Hematopoietic multipotent progenitor cell treated with erythropoietin and hydrocortisone succinate and interleukin-3 and kit ligand, for 4 days (in vitro differentiated cells): ENCODE results near the gene EPHA1.

Experiments used
- DNase-seq: peaks from one replicate; pipeline ENCODE4 v3.0.0-alpha.2; 2015

Gene EPHA1

DNA sequence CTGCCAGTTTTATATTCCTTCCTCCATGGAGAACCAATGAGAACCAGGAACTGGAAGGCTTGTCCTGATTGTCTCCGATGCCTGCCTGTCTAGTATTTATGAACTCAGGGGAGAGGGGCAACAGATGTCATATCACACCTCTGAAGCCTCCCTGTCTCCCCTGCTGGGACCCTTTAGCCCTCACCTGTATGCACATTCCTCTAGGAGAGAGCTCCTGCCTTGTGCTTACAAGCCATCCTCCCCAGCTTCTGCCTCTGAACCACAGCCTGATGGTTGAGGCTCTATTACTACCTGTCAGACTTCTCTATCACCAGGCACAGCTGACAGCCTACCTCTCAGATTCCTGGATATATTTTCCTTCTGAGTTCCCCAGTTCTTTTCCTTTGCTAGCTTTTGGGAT, 40.3 kb downstream of the EPHA1 start:
- no peak for DNase-seq

DNA sequence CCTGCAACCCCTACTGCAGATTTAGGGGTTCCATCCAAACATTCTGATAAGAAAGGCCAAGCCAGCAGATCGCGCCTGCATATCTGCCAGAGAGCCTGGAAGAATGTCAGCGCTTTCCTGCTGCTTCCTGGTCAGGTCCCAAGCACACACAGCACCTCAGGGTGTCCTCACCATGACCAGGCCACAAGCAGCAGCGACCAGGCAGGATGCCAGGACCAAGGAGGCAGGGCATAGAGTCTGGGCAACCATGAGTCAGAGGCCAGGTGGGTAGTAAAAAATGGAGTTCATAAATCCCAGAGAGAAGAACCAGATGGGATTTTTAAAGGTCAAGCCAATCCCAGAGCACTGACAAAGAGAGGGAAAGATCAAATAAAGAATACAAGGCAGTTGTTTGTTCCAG, 40.7 kb downstream of the EPHA1 start:
- no peak for DNase-seq

DNA sequence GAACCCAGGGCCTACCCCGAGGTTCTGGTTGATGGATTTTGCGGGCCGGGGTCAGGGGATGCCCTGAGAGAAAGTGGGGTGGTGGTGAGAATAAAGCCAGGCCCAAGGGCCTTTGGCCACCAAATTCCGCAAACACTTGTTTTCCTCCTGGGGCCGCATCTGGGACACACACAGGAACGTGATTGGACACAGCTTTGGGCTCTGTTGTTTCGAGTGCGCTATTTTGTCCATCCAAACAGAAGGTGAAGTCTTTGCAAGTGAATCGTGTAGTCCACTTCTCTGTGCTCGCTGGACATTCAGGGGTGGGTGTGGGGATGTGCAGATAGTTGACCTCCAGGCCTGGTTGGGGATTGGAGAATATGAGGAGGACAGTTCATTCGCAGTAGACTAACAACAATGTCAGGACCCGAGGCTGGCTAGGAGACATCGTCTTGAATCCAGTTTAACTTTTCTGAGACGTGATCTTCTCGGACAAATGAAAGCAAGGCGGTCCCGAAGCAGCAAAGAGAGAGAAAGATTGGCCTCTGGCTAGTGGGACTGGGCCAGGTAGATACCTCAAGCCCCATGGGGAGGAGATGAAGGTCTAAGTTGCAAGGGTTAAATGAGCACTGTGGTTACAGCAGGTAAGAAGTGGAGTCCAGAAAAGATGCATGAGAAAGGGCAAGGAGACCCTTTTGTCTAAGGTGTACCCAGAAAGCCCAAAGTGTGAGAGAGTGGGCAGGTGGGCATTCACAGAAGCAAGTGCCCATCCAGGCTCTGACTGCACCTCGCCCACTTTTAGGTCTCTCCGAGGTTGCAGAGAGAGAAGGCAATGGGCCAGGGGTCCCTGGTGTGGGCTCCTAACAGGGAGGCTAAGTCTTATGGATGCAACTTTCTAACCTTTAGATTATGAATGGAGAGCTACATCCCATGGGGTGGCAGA, 45.4 kb downstream of the EPHA1 start:
- no peak for DNase-seq

DNA sequence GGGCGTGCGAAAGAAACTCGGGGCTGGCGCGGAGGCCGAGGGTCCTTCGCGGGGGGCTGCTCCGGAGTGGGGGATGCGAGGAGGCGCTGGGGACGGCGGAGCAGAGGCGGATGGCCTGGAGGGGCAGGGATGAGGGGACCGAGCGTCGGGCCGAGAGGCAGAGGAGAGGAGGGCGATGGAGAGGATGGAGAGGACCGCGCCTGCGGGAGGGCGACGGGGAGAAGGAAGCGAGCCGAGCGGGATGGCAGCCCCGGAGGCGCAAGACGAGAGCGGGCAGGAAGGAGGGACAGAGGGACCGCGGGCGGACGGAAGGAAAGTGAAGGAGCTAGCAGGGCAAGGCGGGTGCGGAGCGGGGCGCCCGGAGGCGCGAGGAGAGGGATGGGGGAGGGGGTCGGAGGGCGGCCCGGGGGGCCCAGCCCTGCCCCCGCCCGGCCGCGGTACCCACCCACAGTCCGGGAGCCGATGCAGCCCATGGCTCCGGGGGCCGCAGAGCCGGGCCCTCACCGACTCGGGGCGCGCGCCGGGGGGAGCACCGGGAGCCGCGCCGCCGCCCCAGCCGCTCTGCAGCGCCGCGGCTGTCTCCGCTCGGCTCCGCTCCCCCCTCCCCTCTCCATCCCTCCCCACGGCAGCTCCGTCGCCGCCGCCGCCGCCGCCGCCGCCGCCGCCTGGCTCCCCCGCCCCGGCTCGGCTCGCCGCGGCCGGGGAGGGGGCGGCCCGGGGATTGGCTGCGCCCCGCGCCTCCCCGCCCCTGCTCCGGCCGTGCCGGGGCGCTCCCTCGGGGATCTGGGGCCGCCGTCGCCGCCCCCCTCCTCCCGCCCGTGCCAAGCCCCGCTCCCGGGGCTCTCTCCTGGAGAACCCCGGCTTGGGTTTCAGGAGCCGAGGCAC, 46.3 kb downstream of the EPHA1 start, which contains the start of gene FAM131B:
Gene FAM131B (minus strand): TSS at position 583 of the 885 bp plus-strand sequence. CDS start 110 bp downstream, at position 473.
- no peak for DNase-seq

DNA sequence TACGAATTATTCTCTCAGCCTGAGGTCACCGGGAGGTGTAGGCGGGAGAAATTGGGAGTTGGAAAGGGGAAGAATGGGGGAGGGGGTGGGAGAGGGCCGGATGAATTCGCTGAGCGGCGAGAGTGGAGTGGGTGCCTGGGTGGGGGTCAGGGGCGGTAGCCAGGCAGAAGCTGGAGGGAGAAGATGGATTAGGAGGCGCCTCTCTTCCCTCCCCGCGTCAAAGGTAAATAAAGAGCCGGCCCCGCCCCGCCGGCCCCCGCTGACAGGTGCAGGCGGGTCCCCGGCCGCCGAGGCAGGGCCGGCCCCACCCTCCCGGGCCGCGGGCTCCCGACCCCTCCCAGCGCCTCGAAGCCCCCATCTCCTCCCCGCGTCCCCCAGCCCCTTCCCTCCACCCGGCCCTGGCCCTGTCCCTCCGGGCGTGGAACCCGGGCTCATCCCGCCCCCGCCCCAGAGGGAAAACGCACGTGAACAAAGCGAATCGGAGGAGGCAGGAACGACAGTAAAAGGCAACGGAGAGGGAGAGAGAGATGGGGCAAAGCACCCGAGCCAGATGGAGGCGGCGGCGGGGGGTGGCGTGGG, 47.0 kb downstream of the EPHA1 start:
- no peak for DNase-seq

DNA sequence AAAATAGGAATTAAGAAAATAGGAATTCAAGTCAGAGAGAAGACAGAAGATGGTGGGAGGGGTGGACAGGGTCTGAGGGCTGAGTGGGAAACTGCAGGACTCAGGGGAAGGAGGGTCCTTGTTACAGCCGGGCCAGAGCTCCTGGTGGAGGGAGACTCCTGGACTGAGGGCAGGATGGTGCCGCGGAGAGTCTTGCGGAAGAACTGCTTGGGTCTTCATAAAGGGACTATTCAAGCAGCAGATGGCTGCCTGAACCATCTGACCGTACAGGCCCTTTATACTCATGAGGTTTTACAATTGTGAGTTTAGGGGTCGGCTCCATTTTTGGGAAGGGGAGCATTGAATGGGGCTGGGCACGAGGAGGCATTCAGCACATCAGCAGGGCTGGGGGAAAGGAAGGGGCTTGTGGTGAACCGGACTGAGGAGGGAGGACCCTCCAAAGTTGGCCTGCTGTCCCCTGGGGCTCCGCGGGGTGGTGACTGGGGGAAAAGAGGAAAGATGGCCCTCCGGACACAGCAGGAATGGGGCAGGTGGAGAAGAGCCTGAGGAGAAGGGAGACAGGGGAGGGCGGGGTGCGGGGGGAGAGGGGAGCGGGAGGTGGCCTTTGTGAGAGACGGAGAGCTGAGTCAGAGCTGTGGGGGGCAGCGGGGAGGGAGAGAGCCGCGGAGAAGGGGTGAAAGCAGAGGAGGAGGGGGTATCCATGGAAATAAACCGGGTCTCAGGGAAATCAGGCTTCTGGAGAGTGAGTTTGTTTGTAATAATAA, 47.7 kb downstream of the EPHA1 start:
- no peak for DNase-seq

DNA sequence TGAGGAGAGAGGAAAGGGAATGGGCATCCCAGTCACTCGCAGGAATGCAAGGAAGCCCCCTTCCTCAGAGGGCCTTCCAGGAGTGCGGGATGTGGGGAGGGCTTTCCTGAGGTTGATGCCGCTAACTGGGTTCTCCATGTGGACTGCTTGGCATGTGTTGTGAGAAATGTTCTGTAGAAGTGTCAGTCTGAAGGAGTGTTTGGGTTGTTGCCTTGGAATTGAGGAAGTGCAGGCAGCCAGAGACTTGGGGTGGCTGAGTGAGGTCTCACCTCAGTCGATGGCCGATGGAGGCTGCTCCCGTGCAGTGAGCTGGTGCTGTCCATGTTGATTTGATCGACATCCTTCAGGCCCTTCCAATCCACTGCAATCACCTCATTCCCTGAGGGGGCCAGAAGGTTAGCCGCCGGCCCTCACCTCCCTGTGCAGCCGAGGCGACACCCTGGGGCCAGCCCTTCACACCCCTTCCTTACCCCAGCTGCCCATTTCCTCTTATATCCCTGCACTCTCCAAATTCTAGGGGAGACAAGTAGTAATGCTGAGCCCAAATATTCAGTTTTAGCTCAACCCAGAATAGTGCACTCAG, 48.8 kb downstream of the EPHA1 start:
- DNase-seq: no peak

DNA sequence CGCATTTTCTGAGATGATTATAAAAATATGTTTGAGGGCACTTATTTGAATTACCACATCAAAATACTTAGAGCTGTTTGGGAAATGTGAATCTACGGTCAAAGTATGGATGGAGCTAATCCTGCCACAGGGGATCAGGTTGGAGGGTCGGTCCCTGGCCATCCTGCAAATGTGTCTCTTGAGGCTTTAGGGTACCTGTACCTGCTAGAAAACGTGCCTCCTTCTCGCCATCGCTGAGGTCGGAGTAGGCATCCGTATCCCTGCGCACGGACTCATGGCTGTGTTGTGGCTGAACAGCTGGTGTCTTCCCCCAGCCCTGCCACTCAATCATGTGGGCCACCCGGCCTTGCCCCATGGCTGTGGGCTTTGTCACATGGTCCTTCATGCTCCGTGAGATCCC, 50.0 kb downstream of the EPHA1 start:
- no peak for DNase-seq

DNA sequence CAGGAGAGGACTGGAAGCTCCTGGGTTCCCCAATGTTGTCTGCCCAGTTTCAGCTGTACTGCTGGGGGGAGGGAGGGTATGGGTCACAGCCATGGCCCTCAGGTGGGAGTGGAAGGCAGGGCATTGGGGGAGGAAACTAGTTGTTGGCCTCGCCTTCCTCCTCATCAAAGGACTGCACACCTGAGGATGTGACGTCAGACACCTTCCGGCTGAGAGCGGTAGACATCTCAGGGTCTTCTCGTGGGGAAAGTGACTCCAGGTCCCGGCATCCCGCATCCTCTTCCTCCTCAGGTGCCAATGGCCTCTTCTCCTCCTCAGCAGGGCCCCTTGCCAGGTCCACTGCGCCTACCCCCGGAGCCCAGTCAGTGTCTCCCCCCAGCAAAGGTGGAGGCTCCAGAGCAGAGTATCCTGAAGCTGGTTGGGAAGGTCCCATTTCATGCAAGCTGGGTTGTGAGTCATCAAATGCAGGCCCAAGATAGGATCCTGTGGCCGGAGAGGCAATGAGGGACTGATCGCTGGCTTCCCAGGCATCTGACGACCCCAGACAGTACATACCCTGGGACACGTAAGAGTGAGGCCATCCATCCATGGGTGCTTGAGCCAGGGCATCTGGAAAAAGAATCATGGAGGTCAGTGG, 52.1 kb downstream of the EPHA1 start:
- DNase-seq: no peak

DNA sequence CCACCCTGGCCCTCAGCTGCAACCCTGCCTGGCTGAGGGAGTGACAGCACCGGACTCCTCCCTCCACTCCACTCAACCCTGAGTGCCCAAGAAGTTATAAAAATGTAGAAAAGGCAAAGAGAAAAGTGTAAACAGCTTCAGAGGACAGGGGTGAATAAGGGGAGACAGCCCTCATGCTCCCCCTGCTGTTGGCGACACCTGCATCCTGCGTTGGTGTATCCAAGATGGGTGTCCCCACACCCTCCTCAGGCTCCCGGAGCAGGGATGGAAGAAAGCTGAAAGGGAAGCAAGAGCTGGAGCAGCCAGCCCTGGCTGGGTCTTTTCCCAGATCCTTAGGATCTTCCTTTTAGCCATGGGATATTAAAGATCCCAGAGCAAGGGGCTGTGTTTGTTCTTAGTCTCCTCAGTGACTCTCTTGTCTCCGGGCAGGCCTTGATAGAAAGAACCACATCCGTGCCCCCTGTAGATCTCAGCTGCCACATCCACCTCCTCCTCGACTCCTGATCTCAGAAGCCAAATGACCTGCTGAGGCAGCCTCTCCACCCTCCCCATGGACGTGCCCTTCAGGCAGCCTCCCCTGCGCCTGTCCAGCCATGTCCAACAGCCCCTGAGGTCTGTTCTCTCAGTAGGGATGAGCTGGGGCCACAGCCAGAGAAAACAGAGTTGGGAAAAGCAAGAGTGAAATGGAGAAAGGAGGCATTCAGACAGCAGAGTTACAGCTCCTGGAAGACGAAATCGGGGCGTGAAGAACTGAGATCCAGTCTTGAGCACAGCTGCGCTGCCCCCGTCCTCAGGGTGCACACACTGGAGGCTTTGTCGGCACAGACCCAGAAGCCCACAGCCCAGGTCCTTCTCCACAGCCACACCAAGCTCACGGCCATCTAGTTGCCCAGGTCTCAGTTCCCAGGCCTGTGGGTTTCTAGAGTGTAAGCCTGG, 52.9 kb downstream of the EPHA1 start:
- DNase-seq: no peak

DNA sequence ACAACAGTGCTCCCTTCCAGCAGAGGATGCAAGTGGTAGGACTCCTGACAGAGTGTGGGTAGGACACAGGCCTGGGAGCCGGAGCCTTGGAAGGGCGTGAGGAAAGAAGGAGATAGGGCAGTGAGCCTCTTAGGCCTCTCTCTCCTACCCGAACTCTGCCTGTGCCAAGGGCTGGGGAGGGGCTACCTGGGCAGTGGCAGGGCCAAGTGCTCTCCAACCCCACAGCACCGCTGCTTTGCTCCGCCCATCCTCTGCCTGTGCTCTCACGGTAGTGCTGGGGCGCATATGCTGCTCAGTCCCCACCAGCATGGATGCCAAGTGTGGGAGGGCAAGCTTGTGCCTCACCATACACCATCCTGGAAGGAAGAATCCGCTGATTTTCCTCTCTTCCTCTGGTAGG, 53.7 kb downstream of the EPHA1 start:
- DNase-seq: no peak

DNA sequence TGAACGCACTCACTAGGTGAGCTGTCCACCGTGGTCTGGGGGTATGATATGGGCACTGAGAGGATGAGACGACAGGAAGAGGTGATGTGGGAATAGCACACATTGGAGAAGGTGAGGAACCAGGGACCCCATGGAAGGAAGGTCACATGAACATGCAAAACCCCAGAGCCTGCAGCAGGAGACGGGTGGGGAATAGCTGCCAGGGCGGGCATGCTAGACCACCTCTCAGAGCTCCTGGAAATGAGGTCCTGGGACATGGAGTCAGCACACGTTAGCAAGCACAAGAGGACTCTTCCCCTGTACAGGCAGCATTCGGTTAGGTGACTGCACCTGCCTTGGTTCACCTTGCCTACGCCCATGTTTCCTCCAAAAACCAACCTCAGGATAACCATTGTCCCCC, 54.3 kb downstream of the EPHA1 start:
- no peak for DNase-seq

DNA sequence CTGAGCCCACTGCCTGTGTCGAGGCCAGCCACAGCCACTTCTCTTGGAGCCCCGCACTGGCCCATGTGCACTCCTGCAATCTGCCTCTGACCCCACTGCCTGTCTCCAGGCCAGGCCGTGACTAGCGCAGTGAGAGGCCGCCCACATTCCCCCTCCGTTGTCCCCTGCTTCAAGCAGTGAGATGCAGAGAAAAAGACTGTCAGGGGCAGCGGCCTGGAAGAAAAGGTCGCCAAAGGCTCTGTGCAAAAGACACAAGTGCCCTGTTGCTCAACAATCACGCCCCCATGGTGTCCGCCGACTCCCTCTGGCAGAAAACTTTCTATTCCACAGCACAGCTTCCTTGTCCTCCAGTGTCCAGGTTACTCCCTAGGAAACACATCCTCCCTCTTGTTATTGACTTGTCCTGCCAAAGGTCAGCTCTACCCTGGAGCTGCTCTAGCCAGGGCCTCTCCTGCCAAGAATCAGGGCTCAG, 56.1 kb downstream of the EPHA1 start:
- DNase-seq: no peak

DNA sequence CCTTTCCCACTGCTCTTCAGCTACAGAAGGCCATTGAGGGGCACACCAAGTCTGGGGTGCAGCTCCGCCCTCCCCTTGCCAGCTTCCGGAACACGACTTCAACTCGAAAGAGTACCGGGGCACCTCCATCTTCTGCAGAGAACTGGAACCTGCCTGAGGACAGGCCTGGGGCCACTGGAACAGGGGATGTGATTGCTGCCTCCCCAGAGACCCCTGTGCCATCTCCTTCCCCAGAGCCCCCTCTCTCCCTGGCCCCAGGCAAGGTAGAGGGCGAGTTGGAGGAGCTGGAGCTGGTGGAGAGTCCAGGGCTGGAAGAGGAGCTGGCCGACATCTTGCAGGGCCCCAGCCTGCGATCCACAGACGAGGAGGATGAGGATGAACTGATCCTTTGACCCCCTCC, 57.1 kb downstream of the EPHA1 start:
- DNase-seq: no peak

DNA sequence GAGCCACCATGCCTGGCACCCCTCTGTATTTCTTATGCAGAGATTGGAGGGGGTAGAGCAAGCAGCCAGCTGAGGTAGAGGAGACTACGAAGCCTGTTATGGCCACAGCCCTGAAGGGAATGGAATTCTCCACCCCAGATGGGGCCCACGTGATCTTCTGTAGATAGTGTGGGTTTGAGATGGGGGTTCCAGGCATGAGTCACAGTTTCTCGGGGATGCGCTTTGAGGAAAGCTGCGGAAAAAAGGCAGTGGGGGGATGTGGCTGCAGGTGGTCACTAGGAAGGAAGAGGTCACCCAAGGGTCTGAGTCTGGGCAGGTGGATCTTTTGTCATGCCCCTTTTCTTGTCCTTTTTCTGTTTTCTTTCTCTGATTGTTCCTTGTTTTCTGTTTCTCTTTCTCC, 57.6 kb downstream of the EPHA1 start:
- DNase-seq: no peak

DNA sequence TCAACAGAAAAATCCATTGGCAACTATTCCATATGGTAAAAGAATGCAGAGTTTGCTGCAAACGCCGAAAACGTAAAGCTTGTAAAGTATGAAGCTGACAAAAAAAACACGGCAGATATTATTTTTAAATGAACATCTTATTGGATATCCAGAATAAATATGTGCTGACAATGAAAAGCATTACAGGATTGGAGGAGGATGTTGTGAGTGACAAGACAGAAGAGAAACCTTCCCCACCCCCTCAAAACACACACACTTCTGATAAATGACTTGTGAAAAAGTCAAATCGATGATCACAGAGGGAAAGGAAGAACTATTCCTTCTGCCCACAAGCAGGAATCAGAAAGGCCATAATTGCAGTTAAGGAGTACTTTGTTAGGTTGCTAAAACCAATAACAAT, 60.7 kb downstream of the EPHA1 start:
- no peak for DNase-seq

DNA sequence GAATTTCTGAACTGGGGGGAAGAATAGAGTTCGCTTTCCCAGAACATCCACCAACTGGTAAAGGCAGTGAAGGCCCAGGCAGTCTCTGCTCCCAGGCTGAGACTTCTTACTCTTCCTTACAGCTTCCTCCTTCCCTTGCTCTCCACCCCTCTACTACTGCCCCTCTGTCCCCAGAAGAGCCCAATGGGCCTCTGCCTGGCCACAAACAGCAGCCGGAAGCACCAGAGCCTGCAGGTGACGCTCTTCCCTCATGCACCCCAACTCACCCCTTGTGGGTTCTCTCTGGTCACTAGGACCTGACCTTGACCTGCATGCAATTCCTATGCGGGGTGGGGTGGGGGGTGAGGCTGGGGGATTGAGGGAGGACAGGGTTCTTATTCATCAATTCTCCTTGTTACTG, 62.6 kb downstream of the EPHA1 start:
- no peak for DNase-seq

DNA sequence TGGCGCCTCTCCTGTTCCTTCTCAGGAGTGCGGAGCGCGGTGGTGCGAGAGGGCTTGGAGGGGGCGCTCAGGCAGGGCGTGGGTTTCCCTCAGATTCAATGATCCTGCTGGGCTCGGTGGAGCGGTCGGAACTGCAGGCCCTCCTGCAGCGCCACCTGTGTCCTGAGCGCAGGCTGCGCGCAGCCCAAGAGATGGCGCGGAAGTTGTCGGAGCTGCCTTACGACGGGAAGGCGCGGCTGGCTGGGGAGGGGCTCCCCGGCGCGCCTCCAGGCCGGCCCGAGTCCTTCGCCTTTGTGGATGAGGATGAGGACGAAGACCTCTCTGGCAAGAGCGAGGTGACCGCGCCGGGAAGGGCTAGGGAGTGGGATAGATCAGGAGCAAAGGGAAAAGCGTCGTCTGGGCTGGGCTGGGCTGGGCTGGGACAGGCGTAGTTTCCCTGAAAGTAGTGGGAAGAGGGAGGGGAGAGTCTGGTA, 63.2 kb downstream of the EPHA1 start:
- peak; percentile 80 for DNase-seq

DNA sequence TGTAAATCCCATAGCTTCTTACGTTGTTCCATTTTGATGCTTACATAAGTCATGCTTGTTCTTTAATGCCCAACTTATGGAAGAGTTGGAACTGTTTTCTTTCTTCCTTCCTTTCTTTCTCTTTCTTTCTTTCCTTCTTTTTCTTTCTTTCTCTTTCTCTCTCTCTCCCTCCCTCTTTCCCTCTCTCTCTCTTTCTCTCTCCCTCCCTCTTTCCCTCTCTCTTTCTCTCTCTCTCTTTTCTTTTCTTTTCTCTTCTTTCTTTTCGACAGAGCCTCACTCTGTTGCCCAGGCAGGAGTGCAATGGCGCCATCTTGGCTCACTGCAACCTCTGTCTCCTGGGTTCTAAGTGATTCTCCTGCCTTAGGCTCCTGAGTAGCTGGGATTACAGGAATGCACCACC, 65.1 kb downstream of the EPHA1 start:
- no peak for DNase-seq

DNA sequence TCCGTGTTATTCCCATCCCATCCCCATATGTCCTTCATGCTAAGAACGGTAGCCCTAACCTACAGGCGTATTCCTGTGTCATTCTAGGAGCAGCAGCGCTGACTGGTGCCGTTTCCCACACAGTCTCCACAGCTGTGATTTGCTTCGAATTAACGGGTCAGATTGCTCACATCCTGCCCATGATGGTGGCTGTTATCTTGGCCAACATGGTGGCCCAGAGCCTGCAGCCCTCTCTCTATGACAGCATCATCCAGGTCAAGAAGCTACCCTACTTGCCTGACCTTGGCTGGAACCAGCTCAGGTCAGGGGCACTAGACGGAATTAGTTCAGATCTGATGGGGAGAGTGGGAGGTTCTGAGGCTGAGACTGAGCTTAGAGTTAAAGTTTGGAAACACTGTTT, 66.8 kb downstream of the EPHA1 start:
- DNase-seq: no peak
